Measurements from ENCODE around the gene PDE9A.
"Not testable (repeated sequence)": the region's sequence is repeated elsewhere in the genome, so short reads cannot be mapped to it uniquely, and the experiment has no call there.

- TF ChIP-seq CTCF, EZH2phosphoT487 (IDR thresholded peaks at IDR 0.05; ENCODE audit: low read length): not testable (repeated sequence)
Measured at GRCh38 chr21:42801616-42802015, 148.2 kb downstream of the PDE9A start.
